HepG2 (cell line): ENCODE measurements around the gene FAM131A. TPM values are rescaled to one million over a fixed set of nuclear protein-coding genes. Genes with fewer than 3 reads are reported as not detected.
A peak's percentile ranks its signal among the peaks of the same experiment; 100 is the strongest.

Source experiments
- ATAC-seq: fragments of 200-7000 bp; cut with Tn5 transposase; 3 replicates; pipeline ENCODE4 v1.9.1; 2020; ENCODE audit warnings: mild to moderate bottlenecking, moderate library complexity
- BruUV-seq: library from RNA; stranded (reverse); fragments of 400-500 nt; replicated peaks from 2 replicates; lab custom pipeline; 2021; lab: Mats Ljungman, UMichigan
- CTCF ChIA-PET: fragments of 300-600 bp; formaldehyde crosslinking; extraction: SDS; loops from one replicate; lab custom pipeline; 2021; ENCODE audit warnings: low total read pairs, inconsistent platforms, low intra/inter-chr PET ratio; lab: Yijun Ruan, JAX
- POLR2A ChIA-PET: fragments of 350-600 bp; sonication (Branson Sonifier 250); formaldehyde crosslinking; loops from one replicate; lab custom pipeline; 2020; ENCODE audit warnings: antibody characterized with exemption, inconsistent platforms; lab: Yijun Ruan, JAX
- DNase-seq: peaks from one replicate; pipeline ENCODE4 v3.0.0-alpha.2; 2015; ENCODE audit warnings: low spot score
- FAIRE-seq: peaks from 3 replicates; lab custom pipeline; 2011; peaks lifted over from hg19 to GRCh38; lab: Jason Lieb, UNC
- H2AFZ ChIP-seq: one replicate; pipeline ENCODE4 v1.6.1; 2011; ENCODE audit warnings: low read length, inconsistent platforms
- H3K27ac ChIP-seq: fragments of 300-600 bp; 3 replicates; pipeline ENCODE4 v1.8.0; 2011; ENCODE audit warnings: mixed run types, mild to moderate bottlenecking, mixed read lengths, low read length, inconsistent platforms; ENCODE audit not compliant: insufficient read depth; ENCODE audit errors: extremely low read length
- H3K27me3 ChIP-seq, 2 experiments: fragments of 200-600 bp in 1 of 2; 2 replicates in 1 of 2; 3 replicates in 1 of 2; pipeline versions ENCODE4 v1.6.0 to v1.8.0; 2011; ENCODE audit warnings: low read length in 2 of 2, mild to moderate bottlenecking in 2 of 2, moderate library complexity in 2 of 2, inconsistent platforms in 1 of 2; ENCODE audit not compliant: insufficient read depth in 2 of 2, control insufficient read depth in 1 of 2
- H3K36me3 ChIP-seq, 2 experiments: fragments of 200-600 bp in 1 of 2; replicated peaks in 1 of 2; 2 replicates in 1 of 2; 3 replicates in 1 of 2; pipeline versions ENCODE4 v1.5.1 to v1.8.0; 2011; ENCODE audit warnings: low read length in 2 of 2, inconsistent platforms in 1 of 2; ENCODE audit not compliant: insufficient read depth in 2 of 2, control insufficient read depth in 1 of 2
- H3K4me1 ChIP-seq: 2 replicates; pipeline ENCODE4 v1.5.1; 2012; ENCODE audit warnings: low read length, inconsistent platforms; ENCODE audit not compliant: insufficient read depth
- H3K4me2 ChIP-seq: 2 replicates; pipeline ENCODE4 v1.6.0; 2011; ENCODE audit warnings: low read depth, low read length, inconsistent platforms
- H3K4me3 ChIP-seq, 3 experiments: fragments of 200-600 bp in 1 of 3; sonication (generic), shearing (Covaris generic) in 1 of 3; replicated peaks in 1 of 3; 2 replicates each; pipeline ENCODE4 v1.5.1; 2011 to 2016; ENCODE audit warnings: low read length in 3 of 3, inconsistent platforms in 2 of 3, low read depth in 2 of 3, mild to moderate bottlenecking in 2 of 3, control low read depth in 1 of 3, mixed read lengths in 1 of 3; ENCODE audit not compliant: insufficient read depth in 1 of 3
- H3K79me2 ChIP-seq: one replicate; pipeline ENCODE4 v1.6.1; 2011; ENCODE audit warnings: low read length, inconsistent platforms; ENCODE audit not compliant: insufficient read depth
- H3K9ac ChIP-seq: 2 replicates; pipeline ENCODE4 v1.6.0; 2011; ENCODE audit warnings: mild to moderate bottlenecking, low read depth, low read length, inconsistent platforms; ENCODE audit not compliant: insufficient read depth
- H3K9me3 ChIP-seq: 2 replicates; pipeline ENCODE4 v1.5.1; 2012; ENCODE audit warnings: mild to moderate bottlenecking, low read length
- H4K20me1 ChIP-seq: 2 replicates; pipeline ENCODE4 v1.6.0; 2011; ENCODE audit warnings: inconsistent platforms, mild to moderate bottlenecking, low read length, moderate library complexity; ENCODE audit not compliant: insufficient read depth
- GABPA ChIP-seq, 2 experiments: IDR thresholded peaks; 2 replicates each; pipeline ENCODE4 v1.6.1; 2011 to 2016; ENCODE audit warnings: low read depth in 2 of 2, low read length in 1 of 2, missing biosample characterization in 1 of 2, missing genetic modification characterization in 1 of 2
- MAF1 ChIP-seq: sonication (generic); formaldehyde crosslinking; IDR thresholded peaks from 2 replicates; pipeline ENCODE4 v1.5.0; 2020; ENCODE audit warnings: missing genetic modification reagents, borderline replicate concordance
- MTA3 ChIP-seq: sonication (generic); formaldehyde crosslinking; IDR thresholded peaks from 2 replicates; pipeline ENCODE4 v1.4.0; 2020; ENCODE audit warnings: missing genetic modification reagents
- PHF8 ChIP-seq: sonication (generic); formaldehyde crosslinking; IDR thresholded peaks from 2 replicates; pipeline ENCODE4 v1.5.0; 2020; ENCODE audit warnings: missing genetic modification reagents
- SRSF4 ChIP-seq: fragments of 200-400 bp; formaldehyde crosslinking; IDR thresholded peaks from one replicate; pipeline ENCODE4 v1.6.1; 2018; ENCODE audit warnings: mild to moderate bottlenecking, low read depth, low read length, moderate library complexity; ENCODE audit not compliant: poor library complexity, severe bottlenecking
- WGBS: methylation state at CpG from one replicate; pipeline ENCODE4 v1.1.6; 2017; ENCODE audit warnings: low lambda C conversion rate; 5-methylcytosine and 5-hydroxymethylcytosine counted together
- in situ Hi-C: cut with HindIII; loops from 2 replicates; pipeline ENCODE4 v1.10.0; 2017; ENCODE audit warnings: low pct_unique_long_range_greater_than_20kb; ENCODE audit not compliant: extremely low pct_ligation_motif_present
- intact Hi-C: fragments of 100-400 bp; cut with micrococcal nuclease; formaldehyde crosslinking; loops from one replicate; pipeline ENCODE4 v1.10.0; 2022; ENCODE audit not compliant: unreplicated experiment
- polyA plus RNA-seq, 8 experiments: library from polyadenylated mRNA; depleted of rRNA in 3 of 8; stranded (reverse) in 7 of 8; unstranded in 1 of 8; fragments of >200 nt; fragmentation: Illumina TruSeq in 4 of 8; extraction: Trizol in 4 of 8; gene quantifications; 2 replicates each; pipeline versions ENCODE4 v1.2.1 to v1.2.3, GENCODE V29; 2011 to 2016; ENCODE audit warnings: low read depth in 4 of 8, missing spikeins in 1 of 8, mixed read lengths in 1 of 8; ENCODE audit not compliant: insufficient read depth in 1 of 8
- total RNA-seq, 5 experiments: library from RNA; depleted of rRNA; stranded (reverse); fragments of >200 nt; fragmentation: Illumina TruSeq; extraction: Trizol; gene quantifications; 2 replicates each; pipeline ENCODE4 v1.2.3, GENCODE V29; 2016; ENCODE audit warnings: low read depth in 1 of 5
- TF ChIP-seq, protein P1 (sequence below): sonication (generic); formaldehyde crosslinking; IDR thresholded peaks from 2 replicates; pipeline ENCODE4 v1.4.0; 2020; ENCODE audit warnings: missing genetic modification reagents; ENCODE audit errors: not compliant biosample characterization
- TF ChIP-seq, protein P2 (sequence below): sonication (generic); formaldehyde crosslinking; IDR thresholded peaks from 2 replicates; pipeline ENCODE4 v1.5.1; 2020; ENCODE audit warnings: mild to moderate bottlenecking, missing genetic modification reagents, moderate library complexity
- TF ChIP-seq, protein P3 (sequence below): sonication (generic); formaldehyde crosslinking; IDR thresholded peaks from 2 replicates; pipeline ENCODE4 v1.4.0; 2020; ENCODE audit warnings: missing genetic modification reagents
- TF ChIP-seq, protein P4 (sequence below): sonication (generic); formaldehyde crosslinking; IDR thresholded peaks from 2 replicates; pipeline ENCODE4; 2020; ENCODE audit warnings: missing genetic modification reagents, mild to moderate bottlenecking, borderline replicate concordance

Gene FAM131A
- total and polyA plus RNA-seq, 2 of the 13 experiments (the other 11 are each of a cell fraction or from before 2014, with no cell fraction given): 9.2 to 9.3 TPM

DNA sequence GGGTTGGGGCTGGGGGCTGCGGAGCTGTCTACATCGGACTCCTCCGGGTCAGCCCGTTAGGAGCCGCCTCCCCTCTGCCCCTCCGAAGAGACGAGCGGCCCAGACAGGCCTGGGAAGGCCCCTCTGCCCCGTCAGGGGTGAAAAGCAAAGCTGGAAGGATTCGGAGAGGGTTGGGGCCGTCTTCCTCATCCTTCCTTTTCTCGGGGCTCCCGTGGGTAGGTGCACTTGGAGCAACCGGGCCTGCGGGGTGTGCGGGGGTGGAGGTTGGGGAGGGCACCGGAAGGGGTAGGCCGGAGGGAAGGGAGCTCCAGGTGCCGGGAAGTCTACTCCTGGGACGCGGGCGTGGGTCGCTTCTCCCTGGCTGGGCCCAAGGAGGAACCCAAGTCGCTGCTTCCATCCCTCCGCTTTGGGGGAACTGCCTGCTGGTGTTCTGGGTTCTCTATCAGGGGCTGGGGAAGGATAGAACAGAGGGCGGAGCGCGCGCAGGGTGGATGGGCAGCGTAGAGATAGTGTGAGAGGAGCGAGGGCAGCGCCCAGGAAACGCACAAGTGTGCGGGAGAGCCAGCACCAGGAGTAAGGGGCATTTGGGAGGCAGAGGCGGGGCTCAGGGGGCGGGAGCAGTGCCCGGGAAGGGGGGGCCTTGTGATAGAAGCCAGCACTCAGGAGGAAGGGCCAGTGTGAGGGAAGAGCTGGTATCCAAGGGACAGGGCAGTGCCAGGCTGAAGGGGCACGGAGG lies 24.7 kb downstream of the FAM131A start:
- DNase-seq (no peak), FAIRE-seq (no peak), ATAC-seq (peak; percentile 28)
- H4K20me1 ChIP-seq: peaks cover 7% of the 10 kb centered on the region; the same call in 1 of the 2 replicates
- under 1% methylated on average over 29 of the region's 38 CpGs for WGBS
- peaks cover 49% of the 10 kb centered on the region for H3K4me1 ChIP-seq
- ChIA-PET POLR2A (interaction anchor here (0.7 to 2.9 kb wide), 17 partner anchors 8 to 176 kb away, joined by 3 to 18 read pairs (median 5); partner anchors contain the start of genes ABCF3, CHRD and FAM131A), CTCF (no interaction called here)
- H3K9ac ChIP-seq: peak overlapping the region; percentile 97
- intact Hi-C loops (no loop called here), in situ Hi-C loops (no loop called here)
- TSS peak; percentile 58 for BruUV-seq
- no peak overlapping the region for H2AFZ ChIP-seq
- H3K27me3 ChIP-seq: no peaks in the 10 kb centered on the region; a peak in 1 of 5 replicates
- H3K4me3 ChIP-seq: peak overlapping the region; percentile 93 to 96 (median 96)
- H3K4me2 ChIP-seq: peak overlapping the region; percentile 100
- H3K36me3 ChIP-seq: peaks cover 12 to 30% of the 10 kb centered on the region in 2 experiments
- H3K27ac ChIP-seq: peak overlapping the region; percentile 97
- H3K9me3 ChIP-seq: no peaks in the 10 kb centered on the region
- peaks cover 31% of the 10 kb centered on the region for H3K79me2 ChIP-seq
- TF ChIP-seq, protein P1, sequence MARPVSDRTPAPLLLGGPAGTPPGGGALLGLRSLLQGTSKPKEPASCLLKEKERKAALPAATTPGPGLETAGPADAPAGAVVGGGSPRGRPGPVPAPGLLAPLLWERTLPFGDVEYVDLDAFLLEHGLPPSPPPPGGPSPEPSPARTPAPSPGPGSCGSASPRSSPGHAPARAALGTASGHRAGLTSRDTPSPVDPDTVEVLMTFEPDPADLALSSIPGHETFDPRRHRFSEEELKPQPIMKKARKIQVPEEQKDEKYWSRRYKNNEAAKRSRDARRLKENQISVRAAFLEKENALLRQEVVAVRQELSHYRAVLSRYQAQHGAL (CRISPR knock-in tag): no peak
- TF ChIP-seq GABPA (IDR thresholded peaks at IDR 0.05; ENCODE audit: low read depth, low read length) (no peak), GABPA (CRISPR knock-in tag; IDR thresholded peaks at IDR 0.05; ENCODE audit: low read depth) (no peak; the same call in 1 of the 2 replicates), MTA3 (CRISPR knock-in tag) (no peak), MAF1 (0 out of 2 replicates have a peak, but pooled peaks have one; percentile 38), SRSF4 (no peak), PHF8 (peak; percentile 37; the same call in 1 of the 2 replicates)
- TF ChIP-seq, protein P2, sequence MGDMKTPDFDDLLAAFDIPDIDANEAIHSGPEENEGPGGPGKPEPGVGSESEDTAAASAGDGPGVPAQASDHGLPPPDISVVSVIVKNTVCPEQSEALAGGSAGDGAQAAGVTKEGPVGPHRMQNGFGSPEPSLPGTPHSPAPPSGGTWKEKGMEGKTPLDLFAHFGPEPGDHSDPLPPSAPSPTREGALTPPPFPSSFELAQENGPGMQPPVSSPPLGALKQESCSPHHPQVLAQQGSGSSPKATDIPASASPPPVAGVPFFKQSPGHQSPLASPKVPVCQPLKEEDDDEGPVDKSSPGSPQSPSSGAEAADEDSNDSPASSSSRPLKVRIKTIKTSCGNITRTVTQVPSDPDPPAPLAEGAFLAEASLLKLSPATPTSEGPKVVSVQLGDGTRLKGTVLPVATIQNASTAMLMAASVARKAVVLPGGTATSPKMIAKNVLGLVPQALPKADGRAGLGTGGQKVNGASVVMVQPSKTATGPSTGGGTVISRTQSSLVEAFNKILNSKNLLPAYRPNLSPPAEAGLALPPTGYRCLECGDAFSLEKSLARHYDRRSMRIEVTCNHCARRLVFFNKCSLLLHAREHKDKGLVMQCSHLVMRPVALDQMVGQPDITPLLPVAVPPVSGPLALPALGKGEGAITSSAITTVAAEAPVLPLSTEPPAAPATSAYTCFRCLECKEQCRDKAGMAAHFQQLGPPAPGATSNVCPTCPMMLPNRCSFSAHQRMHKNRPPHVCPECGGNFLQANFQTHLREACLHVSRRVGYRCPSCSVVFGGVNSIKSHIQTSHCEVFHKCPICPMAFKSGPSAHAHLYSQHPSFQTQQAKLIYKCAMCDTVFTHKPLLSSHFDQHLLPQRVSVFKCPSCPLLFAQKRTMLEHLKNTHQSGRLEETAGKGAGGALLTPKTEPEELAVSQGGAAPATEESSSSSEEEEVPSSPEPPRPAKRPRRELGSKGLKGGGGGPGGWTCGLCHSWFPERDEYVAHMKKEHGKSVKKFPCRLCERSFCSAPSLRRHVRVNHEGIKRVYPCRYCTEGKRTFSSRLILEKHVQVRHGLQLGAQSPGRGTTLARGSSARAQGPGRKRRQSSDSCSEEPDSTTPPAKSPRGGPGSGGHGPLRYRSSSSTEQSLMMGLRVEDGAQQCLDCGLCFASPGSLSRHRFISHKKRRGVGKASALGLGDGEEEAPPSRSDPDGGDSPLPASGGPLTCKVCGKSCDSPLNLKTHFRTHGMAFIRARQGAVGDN (CRISPR knock-in tag): peak; percentile 8; the same call in 1 of the 2 replicates
- TF ChIP-seq, protein P3, sequence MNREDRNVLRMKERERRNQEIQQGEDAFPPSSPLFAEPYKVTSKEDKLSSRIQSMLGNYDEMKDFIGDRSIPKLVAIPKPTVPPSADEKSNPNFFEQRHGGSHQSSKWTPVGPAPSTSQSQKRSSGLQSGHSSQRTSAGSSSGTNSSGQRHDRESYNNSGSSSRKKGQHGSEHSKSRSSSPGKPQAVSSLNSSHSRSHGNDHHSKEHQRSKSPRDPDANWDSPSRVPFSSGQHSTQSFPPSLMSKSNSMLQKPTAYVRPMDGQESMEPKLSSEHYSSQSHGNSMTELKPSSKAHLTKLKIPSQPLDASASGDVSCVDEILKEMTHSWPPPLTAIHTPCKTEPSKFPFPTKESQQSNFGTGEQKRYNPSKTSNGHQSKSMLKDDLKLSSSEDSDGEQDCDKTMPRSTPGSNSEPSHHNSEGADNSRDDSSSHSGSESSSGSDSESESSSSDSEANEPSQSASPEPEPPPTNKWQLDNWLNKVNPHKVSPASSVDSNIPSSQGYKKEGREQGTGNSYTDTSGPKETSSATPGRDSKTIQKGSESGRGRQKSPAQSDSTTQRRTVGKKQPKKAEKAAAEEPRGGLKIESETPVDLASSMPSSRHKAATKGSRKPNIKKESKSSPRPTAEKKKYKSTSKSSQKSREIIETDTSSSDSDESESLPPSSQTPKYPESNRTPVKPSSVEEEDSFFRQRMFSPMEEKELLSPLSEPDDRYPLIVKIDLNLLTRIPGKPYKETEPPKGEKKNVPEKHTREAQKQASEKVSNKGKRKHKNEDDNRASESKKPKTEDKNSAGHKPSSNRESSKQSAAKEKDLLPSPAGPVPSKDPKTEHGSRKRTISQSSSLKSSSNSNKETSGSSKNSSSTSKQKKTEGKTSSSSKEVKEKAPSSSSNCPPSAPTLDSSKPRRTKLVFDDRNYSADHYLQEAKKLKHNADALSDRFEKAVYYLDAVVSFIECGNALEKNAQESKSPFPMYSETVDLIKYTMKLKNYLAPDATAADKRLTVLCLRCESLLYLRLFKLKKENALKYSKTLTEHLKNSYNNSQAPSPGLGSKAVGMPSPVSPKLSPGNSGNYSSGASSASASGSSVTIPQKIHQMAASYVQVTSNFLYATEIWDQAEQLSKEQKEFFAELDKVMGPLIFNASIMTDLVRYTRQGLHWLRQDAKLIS (CRISPR knock-in tag): no peak
- TF ChIP-seq, protein P4, sequence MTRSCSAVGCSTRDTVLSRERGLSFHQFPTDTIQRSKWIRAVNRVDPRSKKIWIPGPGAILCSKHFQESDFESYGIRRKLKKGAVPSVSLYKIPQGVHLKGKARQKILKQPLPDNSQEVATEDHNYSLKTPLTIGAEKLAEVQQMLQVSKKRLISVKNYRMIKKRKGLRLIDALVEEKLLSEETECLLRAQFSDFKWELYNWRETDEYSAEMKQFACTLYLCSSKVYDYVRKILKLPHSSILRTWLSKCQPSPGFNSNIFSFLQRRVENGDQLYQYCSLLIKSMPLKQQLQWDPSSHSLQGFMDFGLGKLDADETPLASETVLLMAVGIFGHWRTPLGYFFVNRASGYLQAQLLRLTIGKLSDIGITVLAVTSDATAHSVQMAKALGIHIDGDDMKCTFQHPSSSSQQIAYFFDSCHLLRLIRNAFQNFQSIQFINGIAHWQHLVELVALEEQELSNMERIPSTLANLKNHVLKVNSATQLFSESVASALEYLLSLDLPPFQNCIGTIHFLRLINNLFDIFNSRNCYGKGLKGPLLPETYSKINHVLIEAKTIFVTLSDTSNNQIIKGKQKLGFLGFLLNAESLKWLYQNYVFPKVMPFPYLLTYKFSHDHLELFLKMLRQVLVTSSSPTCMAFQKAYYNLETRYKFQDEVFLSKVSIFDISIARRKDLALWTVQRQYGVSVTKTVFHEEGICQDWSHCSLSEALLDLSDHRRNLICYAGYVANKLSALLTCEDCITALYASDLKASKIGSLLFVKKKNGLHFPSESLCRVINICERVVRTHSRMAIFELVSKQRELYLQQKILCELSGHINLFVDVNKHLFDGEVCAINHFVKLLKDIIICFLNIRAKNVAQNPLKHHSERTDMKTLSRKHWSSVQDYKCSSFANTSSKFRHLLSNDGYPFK (CRISPR knock-in tag): no peak
